Measurements from ENCODE around the gene CD207.

CD207 gene

GRCh38 chr2:70790136-70790828 is 45.3 kb downstream of the CD207 start, which contains the start of gene FIGLA:
Gene FIGLA, minus strand, starts transcription at chr2:70790643. Its CDS starts 5 bp downstream, at chr2:70790638.
- DNase-seq, result peak; percentile 15

GRCh38 chr2:70789304-70790135 is 46.1 kb downstream of the CD207 start:
- peak; percentile 34 for DNase-seq

DNA sequence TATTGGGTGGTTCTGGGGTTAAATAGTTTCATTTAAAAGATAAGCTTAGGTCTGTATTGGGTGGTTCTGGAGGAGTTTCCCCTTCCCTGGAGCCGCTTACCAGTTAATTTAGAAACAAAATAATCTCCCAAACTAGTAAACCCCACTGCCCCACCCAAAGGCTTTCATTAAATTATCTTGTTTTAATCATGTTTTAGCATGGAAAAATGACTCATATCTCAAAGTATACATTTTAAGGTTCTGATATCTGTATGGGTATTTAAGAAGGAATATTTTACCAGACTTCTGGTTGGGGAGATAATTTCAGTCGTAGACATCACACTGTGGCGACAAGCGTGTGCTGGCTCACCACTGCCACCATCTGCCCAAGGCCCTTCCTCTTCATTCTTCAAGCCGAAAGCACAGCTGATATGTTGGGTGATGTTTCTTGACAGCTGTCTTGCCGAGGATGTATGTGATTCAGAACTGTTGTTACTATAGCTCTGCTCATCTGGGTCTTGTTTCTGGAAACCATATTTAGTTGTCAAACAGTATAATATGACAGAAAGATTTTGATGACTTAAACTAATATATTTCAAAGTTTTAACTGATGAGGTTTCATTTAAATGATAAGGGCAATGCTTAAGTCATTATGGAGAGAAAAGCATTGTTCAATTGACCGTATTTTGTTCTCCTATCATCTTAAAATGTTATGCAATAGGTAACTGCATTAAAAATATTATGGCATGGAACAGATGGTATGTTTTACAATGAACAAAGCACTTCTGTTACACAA is 50.3 kb downstream of the CD207 start:
- DNase-seq, result peak; percentile 7

GRCh38 chr2:70784320-70784719 is 51.3 kb downstream of the CD207 start:
- DNase-seq, result no peak
